Endothelial cell of umbilical vein (primary cell): ENCODE measurements around the gene H3-3A.

ENCODE experiments used
- CTCF ChIP-seq, 2 donors: IDR thresholded peaks; 1 replicate in 1 of 2; 2 replicates in 1 of 2; pipeline ENCODE4 v1.5.1; 2011; ENCODE audit warnings: low read length in 2 of 2, mild to moderate bottlenecking in 2 of 2, moderate library complexity in 2 of 2, control low read depth in 1 of 2, inconsistent platforms in 1 of 2, low read depth in 1 of 2; ENCODE audit not compliant: insufficient read depth in 1 of 2; ENCODE audit errors: extremely low read depth in 1 of 2
- EZH2 ChIP-seq: IDR thresholded peaks from 2 replicates; pipeline ENCODE4 v1.6.1; 2012; ENCODE audit warnings: borderline replicate concordance, low read depth, mild to moderate bottlenecking, moderate library complexity, low read length, inconsistent platforms; ENCODE audit not compliant: severe bottlenecking
- FOS ChIP-seq: IDR thresholded peaks from 2 replicates; pipeline ENCODE4 v1.6.1; 2011; ENCODE audit warnings: mild to moderate bottlenecking, low read length, moderate library complexity, borderline replicate concordance; ENCODE audit not compliant: insufficient read depth
- GATA2 ChIP-seq: IDR thresholded peaks from 2 replicates; pipeline ENCODE4 v1.7.0; 2011; ENCODE audit warnings: low read depth, mild to moderate bottlenecking, moderate library complexity, mixed read lengths, low read length; ENCODE audit not compliant: insufficient read length, insufficient read depth
- MAX ChIP-seq: IDR thresholded peaks from 2 replicates; pipeline ENCODE4 v1.6.1; 2011; ENCODE audit not compliant: insufficient read depth, insufficient read length
- POLR2AphosphoS5 ChIP-seq: IDR thresholded peaks from 2 replicates; pipeline ENCODE4 v1.6.1; 2012; ENCODE audit warnings: low read depth, mild to moderate bottlenecking, control low read depth, low read length, moderate library complexity; ENCODE audit not compliant: insufficient read depth

GRCh38 chr1:226073184-226073950, 10.9 kb downstream of the H3-3A start:
- TF ChIP-seq EZH2 (no peak), POLR2AphosphoS5 (no peak), FOS (no peak), CTCF (IDR thresholded peaks at IDR 0.05; ENCODE audit: extremely low read depth in 1 of 2, insufficient read depth in 1 of 2, low read depth in 1 of 2, low read length in 2 of 2) (no peak), GATA2 (no peak), MAX (no peak)
